Measurements from ENCODE around the gene TBC1D3D. TPM values are rescaled to one million over a fixed set of nuclear protein-coding genes. Genes with fewer than 3 reads are reported as not detected.
"Not testable (repeated sequence)": the region's sequence is repeated elsewhere in the genome, so short reads cannot be mapped to it uniquely, and the experiment has no call there.

TBC1D3D gene
- total RNA-seq, result 0.58 TPM

DNA sequence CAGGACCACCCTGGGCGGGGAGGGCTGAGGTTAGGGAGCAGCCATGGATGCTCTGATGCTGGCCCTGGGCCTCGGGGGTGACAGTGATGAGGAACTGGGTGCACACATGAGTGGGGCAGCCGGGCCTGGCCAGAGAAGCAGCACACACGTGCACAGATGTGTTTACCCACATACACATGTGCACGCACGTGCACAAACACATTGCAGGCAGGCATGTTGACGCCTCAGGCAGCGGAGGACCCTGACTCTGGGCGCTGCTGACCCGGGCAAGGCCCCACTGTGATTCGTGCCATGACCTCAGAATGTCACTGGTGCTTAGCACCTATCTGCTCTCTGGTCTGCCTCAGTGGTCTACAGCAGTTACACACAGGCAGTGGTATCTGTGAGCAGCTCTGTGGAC lies at the start of gene TBC1D3D:
TSS of gene TBC1D3D (plus strand) at position 301 of the 400 bp plus-strand sequence. CDS start 1,585 bp downstream, outside the sequence.
- DNase-seq (ENCODE audit: low spot score), result not testable (repeated sequence)

DNA sequence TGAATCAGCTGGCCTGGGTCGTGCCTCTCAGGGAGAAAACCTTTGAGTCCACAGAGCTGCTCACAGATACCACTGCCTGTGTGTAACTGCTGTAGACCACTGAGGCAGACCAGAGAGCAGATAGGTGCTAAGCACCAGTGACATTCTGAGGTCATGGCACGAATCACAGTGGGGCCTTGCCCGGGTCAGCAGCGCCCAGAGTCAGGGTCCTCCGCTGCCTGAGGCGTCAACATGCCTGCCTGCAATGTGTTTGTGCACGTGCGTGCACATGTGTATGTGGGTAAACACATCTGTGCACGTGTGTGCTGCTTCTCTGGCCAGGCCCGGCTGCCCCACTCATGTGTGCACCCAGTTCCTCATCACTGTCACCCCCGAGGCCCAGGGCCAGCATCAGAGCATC lies 14.8 kb upstream of the TBC1D3D start, which contains the start of gene TBC1D3L:
TSS of gene TBC1D3L (minus strand) at position 101 of the 400 bp plus-strand sequence. CDS start 1,540 bp downstream, outside the sequence.
- not testable (repeated sequence) for DNase-seq (ENCODE audit: low spot score)

Other genes with a start within 250 kb of the TBC1D3D start
- gene TBC1D3K, start 79.6 kb upstream of the TBC1D3D start, total RNA-seq, result not detected
- gene TBC1D3L, start 14.9 kb upstream of the TBC1D3D start, total RNA-seq, result 19.7 TPM
- gene TBC1D3C, start 64.7 kb downstream of the TBC1D3D start, total RNA-seq, result not detected
- gene TBC1D3E, start 124.0 kb downstream of the TBC1D3D start, total RNA-seq, result not detected
- not detected for gene TBC1D3, start 188.6 kb downstream of the TBC1D3D start, total RNA-seq

All from mucosa of gallbladder (tissue), 1 donor.